Ovary (tissue), 3 donors: Measurements from ENCODE around the gene ARHGEF12.

Source experiments
- EP300 ChIP-seq: sonication (generic); formaldehyde crosslinking; IDR thresholded peaks from one replicate; pipeline ENCODE4 v1.6.1; 2017; ENCODE audit warnings: antibody characterized with exemption
- POLR2A ChIP-seq: fragments of 450-650 bp; IDR thresholded peaks from one replicate; pipeline ENCODE4 v1.6.1; 2017; ENCODE audit warnings: antibody characterized with exemption, mild to moderate bottlenecking, moderate library complexity
- TF ChIP-seq, protein P1 (sequence below), 3 donors: fragments of 450-650 bp in 2 of 3; fragments of 200-600 bp in 1 of 3; IDR thresholded peaks; one replicate each; pipeline versions ENCODE4 v1.5.1 to v1.8.0; 2016 to 2022; ENCODE audit warnings: antibody characterized with exemption in 3 of 3, mild to moderate bottlenecking in 1 of 3
- donor health status: DM: no; HTN: no; CAD: no.

DNA sequence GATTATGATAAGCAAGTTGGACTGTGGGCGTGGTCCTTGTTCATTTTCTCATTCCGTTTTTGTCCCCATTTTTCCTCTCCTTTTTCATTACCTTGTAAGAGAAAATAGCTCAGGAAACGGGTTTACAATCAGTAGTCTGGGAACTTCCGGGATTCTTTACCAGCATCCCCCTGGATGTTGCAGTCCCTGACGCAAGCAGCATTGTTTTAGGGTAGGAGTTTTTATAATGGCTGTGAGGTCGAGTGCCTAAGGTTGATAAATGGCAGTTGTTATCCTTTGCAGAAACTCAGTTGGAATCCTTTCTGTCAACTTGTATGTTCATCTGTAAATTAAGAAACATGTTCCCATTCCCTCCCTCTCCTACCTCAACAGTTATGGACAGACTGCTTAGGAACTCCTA, 68.3 kb downstream of the ARHGEF12 start:
- TF ChIP-seq, protein P1, sequence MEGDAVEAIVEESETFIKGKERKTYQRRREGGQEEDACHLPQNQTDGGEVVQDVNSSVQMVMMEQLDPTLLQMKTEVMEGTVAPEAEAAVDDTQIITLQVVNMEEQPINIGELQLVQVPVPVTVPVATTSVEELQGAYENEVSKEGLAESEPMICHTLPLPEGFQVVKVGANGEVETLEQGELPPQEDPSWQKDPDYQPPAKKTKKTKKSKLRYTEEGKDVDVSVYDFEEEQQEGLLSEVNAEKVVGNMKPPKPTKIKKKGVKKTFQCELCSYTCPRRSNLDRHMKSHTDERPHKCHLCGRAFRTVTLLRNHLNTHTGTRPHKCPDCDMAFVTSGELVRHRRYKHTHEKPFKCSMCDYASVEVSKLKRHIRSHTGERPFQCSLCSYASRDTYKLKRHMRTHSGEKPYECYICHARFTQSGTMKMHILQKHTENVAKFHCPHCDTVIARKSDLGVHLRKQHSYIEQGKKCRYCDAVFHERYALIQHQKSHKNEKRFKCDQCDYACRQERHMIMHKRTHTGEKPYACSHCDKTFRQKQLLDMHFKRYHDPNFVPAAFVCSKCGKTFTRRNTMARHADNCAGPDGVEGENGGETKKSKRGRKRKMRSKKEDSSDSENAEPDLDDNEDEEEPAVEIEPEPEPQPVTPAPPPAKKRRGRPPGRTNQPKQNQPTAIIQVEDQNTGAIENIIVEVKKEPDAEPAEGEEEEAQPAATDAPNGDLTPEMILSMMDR (IDR thresholded peaks at IDR 0.05) = no peak
- TF ChIP-seq EP300 (no peak), POLR2A (no peak)
